ENCODE measurements around the gene DOCK3.
"Not testable (repeated sequence)": the region's sequence is repeated elsewhere in the genome, so short reads cannot be mapped to it uniquely, and the experiment has no call there.

The DOCK3 gene

GRCh38 chr3:50650018-50650417, 24.7 kb upstream of the DOCK3 start:
- no peak for DNase-seq (ENCODE audit: low spot score)

GRCh38 chr3:50651445-50651844, 23.3 kb upstream of the DOCK3 start:
- no peak for DNase-seq (ENCODE audit: low spot score)

GRCh38 chr3:50651920-50652529, 22.7 kb upstream of the DOCK3 start:
- DNase-seq (ENCODE audit: low spot score), result no peak

GRCh38 chr3:50652709-50653108, 22.0 kb upstream of the DOCK3 start:
- peak; percentile 44 for DNase-seq (ENCODE audit: low spot score)

- DNase-seq (ENCODE audit: low spot score), result no peak
These were observed 20.7 kb upstream of the DOCK3 start for GRCh38 chr3:50653937-50654595.

DNA sequence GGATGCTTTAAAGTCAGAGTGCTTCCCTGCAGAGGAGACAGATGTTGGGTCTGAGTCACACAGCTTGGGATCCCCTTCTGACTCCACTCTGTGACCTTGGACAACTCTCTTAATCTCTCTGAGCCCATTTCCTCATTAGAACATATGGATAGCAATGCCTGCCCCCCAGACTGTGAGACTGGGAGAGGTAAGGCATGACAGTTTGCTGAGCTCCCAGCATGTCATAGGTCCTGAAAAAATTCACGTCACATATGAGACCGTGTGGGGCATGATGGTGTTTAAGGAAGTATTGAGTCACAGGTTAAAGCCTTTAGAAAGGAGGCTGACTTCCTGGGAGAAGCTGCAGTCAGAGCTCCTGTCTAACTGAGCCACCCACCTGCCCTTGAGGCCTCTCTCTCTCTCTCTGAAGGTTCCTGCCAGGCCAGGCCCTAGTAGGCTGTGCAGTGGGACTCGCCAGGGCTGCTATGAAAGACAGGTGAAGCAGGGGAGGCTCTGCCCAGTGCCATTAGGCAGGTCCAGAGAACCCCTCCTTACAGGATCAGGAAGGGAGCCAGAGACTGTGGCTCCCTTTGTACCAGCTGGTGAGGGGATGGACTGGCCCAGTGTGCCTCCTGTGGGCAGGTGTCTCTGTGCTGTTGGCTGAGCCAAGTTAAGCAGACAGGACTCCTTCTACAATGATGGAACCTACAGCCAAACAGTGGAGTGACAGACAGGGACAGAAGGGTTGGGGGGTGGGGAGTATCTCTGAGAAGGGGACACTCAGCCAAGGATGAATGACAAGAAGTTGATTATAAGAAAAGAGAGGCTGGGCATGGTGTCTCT, 19.5 kb upstream of the DOCK3 start:
- DNase-seq (ENCODE audit: low spot score), result no peak

DNA sequence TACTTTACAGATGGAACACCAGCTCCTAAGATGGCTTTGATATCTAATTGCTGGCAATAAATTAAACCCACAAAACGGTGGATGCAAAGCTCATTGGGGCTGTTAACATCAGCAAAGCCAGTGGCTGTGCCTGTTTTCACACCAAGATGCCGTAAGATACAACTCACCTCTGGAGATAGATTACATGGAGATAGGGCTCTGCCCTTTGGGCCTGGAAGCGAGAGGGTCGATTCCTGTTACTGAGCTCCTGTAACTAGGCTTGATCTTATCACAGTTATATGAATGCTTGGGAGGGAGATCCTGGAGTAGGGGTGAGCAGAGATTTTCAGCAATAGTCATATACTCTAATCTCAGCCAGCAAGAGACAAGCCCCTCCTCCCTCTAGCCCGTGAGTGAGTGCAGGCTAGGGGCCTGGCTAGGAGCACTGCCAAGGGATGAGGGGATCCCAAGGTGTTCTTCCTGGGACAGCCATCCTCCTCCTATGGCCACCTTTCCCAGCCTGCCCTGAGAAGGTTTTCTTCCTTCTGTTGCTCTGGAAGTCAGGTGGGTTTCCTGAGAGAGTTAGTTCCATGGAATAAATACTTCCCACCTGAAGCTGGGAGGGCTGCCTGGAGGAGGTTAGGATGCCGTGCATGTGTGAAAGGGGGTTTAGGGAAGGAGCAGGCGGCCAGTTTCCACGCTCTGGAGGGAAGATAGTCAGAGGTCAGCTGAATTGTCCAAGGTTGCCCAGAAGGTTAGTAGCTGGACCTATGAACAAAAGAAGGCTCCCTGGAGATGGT, 18.1 kb upstream of the DOCK3 start:
- peak; percentile 81 for DNase-seq (ENCODE audit: low spot score)

DNA sequence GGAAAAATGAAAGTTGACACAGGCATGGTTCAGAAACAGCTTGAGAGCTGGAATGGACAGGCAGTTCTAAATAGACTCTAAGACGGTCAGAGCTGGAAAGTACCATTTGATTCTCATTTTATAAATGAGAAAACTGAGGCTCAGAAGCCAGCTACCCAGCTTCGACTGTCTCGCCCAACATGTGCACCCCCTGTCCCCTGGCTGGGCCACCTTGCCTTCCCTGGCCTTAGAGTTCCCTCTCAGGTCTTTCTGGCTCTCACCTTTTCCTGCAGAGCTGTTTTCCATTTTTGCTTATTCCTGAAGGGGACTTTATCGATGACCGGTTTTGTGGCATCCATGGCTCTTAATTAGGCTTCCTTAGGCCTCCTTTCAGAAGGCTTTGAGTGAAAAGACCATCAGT, 17.3 kb upstream of the DOCK3 start:
- no peak for DNase-seq (ENCODE audit: low spot score)

DNA sequence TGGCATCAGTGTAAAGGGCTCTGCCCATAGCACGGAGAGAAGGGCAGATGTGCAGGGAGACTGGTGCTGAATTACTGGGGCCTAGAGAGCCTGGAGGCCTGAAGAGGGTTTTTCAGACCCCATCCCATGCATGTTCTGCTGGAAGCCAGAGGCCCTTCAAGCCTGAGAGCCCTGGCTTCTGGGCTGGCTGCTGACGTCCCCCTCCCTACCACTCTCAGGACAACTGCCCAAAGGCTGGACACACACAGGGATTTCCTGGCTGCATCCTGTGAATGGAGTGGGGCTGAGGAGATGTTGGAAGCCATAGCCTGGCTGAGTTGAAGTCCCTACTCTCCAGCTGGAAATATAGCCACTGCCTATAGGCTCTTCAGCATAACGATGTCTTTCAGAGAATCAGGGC, 16.9 kb upstream of the DOCK3 start:
- no peak for DNase-seq (ENCODE audit: low spot score)

- DNase-seq (ENCODE audit: low spot score), result no peak
These were observed 16.3 kb upstream of the DOCK3 start for GRCh38 chr3:50658416-50658815.

DNA sequence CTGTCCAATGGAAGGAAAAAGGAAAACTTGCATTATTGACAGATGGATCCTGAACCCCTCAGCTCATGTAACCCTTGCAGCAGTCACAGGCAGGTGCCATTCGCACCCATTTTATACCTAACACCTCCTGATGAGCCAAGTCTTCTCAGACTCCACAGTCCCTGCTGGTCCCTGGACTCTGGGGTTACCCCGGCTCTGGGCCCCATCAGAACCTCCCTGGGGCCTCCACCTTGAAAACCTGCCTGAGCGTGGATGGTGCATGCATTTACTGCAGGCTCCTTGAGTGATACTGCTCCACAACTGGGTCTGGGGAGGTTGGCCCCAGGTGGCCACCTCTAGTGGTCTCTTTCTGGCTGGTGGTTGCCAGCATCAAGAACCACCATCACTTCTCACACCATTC, 15.9 kb upstream of the DOCK3 start:
- DNase-seq (ENCODE audit: low spot score), result no peak

DNA sequence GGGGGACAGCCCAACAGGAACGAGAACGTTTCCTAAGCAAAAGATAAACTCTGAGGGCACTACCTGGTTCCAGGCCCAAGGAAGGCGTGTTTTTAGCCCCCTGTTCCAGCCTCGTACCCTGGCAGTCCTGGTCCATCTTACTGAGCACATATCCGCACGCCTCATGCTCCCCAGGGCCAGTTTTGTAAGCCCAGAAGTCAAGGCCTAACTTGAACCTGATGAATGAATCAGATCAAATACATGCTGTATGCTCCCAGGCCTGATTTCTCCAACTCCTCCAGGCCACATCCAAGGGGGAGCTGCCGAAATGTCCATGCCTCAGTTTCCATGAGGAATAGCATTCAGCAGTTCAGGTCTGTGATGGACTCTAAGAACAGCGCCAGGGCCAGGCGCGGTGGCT, 14.3 kb upstream of the DOCK3 start:
- DNase-seq (ENCODE audit: low spot score), result no peak

GRCh38 chr3:50661321-50661837, 13.3 kb upstream of the DOCK3 start:
- DNase-seq (ENCODE audit: low spot score), result no peak

DNA sequence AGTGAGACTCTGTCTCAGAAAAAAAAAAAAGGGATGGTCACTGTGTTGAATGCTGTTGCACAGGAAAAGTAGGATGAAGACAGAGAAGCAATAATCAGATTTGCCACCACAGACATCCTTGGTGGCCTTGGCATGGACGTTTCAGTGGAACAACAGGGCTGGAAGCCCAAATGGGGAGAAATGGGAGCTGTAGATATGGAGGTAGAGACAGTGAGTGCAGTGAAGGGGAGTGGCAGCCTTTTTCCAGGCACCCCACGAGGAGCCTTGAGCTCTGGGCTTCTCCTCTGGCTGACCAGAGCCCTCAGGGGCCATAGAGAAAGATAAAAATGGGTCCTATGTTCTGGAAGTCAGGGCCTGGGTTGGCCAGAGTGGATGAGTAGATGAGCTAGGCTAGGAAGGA, 12.3 kb upstream of the DOCK3 start:
- DNase-seq (ENCODE audit: low spot score), result no peak

GRCh38 chr3:50665081-50665840, 9.5 kb upstream of the DOCK3 start:
- DNase-seq (ENCODE audit: low spot score), result no peak

- not testable (repeated sequence) for DNase-seq (ENCODE audit: low spot score)
These were observed 8.9 kb upstream of the DOCK3 start for GRCh38 chr3:50665841-50666115.

- DNase-seq (ENCODE audit: low spot score), result no peak
These were observed 7.9 kb upstream of the DOCK3 start for GRCh38 chr3:50666837-50667236.

GRCh38 chr3:50671331-50671730, 3.4 kb upstream of the DOCK3 start:
- DNase-seq (ENCODE audit: low spot score), result no peak

GRCh38 chr3:50672656-50673055, 2.1 kb upstream of the DOCK3 start:
- DNase-seq (ENCODE audit: low spot score), result no peak

- no peak for DNase-seq (ENCODE audit: low spot score)
These were observed 796 bp upstream of the DOCK3 start for GRCh38 chr3:50673931-50674330.

All from SK-N-DZ (cell line).